Cardiac fibroblast (primary cell): ENCODE results near the gene PIK3R4.

ENCODE experiments used
- DNase-seq, 2 donors: peaks; one replicate each; pipeline versions ENCODE4 v3.0.0 to v3.0.0-alpha.2; 2010; ENCODE audit warnings: low read depth in 2 of 2
- H3K4me3 ChIP-seq, 2 donors: replicated peaks in 1 of 2; 1 replicate in 1 of 2; 2 replicates in 1 of 2; pipeline ENCODE4 v1.5.1; 2011; ENCODE audit warnings: low read depth in 2 of 2, low read length in 2 of 2, mild to moderate bottlenecking in 2 of 2, moderate library complexity in 1 of 2
- CTCF ChIP-seq: IDR thresholded peaks from one replicate; pipeline ENCODE4 v1.5.1; 2011; ENCODE audit warnings: low read depth, mild to moderate bottlenecking, low read length, inconsistent platforms

Gene PIK3R4

GRCh38 chr3:130654921-130655320 is 91.7 kb downstream of the PIK3R4 start:
- no peak for DNase-seq
- no peak for TF ChIP-seq CTCF
- no peak overlapping the region for H3K4me3 ChIP-seq

- H3K4me3 ChIP-seq: no peak overlapping the region
- TF ChIP-seq CTCF: no peak
- no peak for DNase-seq
Measured at GRCh38 chr3:130654091-130654490, 92.5 kb downstream of the PIK3R4 start.

GRCh38 chr3:130649061-130649654 is 97.5 kb downstream of the PIK3R4 start:
- H3K4me3 ChIP-seq: no peak overlapping the region
- DNase-seq: no peak
- no peak for TF ChIP-seq CTCF

- H3K4me3 ChIP-seq: no peak overlapping the region
- TF ChIP-seq CTCF: no peak
- DNase-seq: no peak
Measured at GRCh38 chr3:130648293-130648692, 98.3 kb downstream of the PIK3R4 start.

GRCh38 chr3:130645261-130645660 is 101.4 kb downstream of the PIK3R4 start:
- TF ChIP-seq CTCF: no peak
- H3K4me3 ChIP-seq: no peak overlapping the region
- no peak for DNase-seq

- DNase-seq: no peak
- H3K4me3 ChIP-seq: no peak overlapping the region
- no peak for TF ChIP-seq CTCF
Measured at GRCh38 chr3:130644628-130645253, 101.9 kb downstream of the PIK3R4 start.

GRCh38 chr3:130640027-130640426 is 106.6 kb downstream of the PIK3R4 start:
- TF ChIP-seq CTCF: no peak
- no peak overlapping the region for H3K4me3 ChIP-seq

More at GRCh38 chr3:130640027-130640426, 106.6 kb downstream of the PIK3R4 start:
- DNase-seq: no peak
